ENCODE measurements around the gene BBS4.

The BBS4 gene

GRCh38 chr15:72685301-72685924, 594 bp upstream of the BBS4 start:
- Histone ChIP-seq H4K20me1 (ENCODE audit: control insufficient read depth, insufficient read depth, low read depth, low read length) (no peaks in the 10 kb centered on the region), H3K27me3 (ENCODE audit: control insufficient read depth, low read length) (peaks cover 5% of the 10 kb centered on the region; the same call in 1 of the 2 replicates), H3K4me3 (ENCODE audit: low read length) (peak overlapping the region; percentile 85), H3K9me2 (replicated peaks; ENCODE audit: control insufficient read depth, low read length) (no peaks in the 10 kb centered on the region), H3F3A (ENCODE audit: control insufficient read depth, insufficient read depth) (peaks cover 7% of the 10 kb centered on the region), H3K4me2 (ENCODE audit: low read length) (peak overlapping the region; percentile 85), H3K36me3 (ENCODE audit: control insufficient read depth, low read length) (no peaks in the 10 kb centered on the region), H3K27ac (ENCODE audit: low read depth, low read length) (peak overlapping the region; percentile 64), H3K9me3 (ENCODE audit: control insufficient read depth, insufficient read depth, low read length) (no peaks in the 10 kb centered on the region; the same call in 1 of the 2 replicates), H3K4me1 (ENCODE audit: control insufficient read depth, low read length) (peaks cover 14% of the 10 kb centered on the region), H3K79me2 (ENCODE audit: control insufficient read depth, low read length) (peaks cover 5% of the 10 kb centered on the region)
- no peak for TF ChIP-seq EZH2phosphoT487 (IDR thresholded peaks at IDR 0.05; ENCODE audit: borderline replicate concordance, low read length)
- TF ChIP-seq CTCF (IDR thresholded peaks at IDR 0.05; ENCODE audit: low read depth, low read length, poor library complexity, severe bottlenecking) = no peak

GRCh38 chr15:72688697-72689096, 2.7 kb downstream of the BBS4 start:
- H3K4me3 ChIP-seq (ENCODE audit: low read length) = no peak overlapping the region
- H3K27me3 ChIP-seq (ENCODE audit: control insufficient read depth, low read length) = no peaks in the 10 kb centered on the region
- H3K36me3 ChIP-seq (ENCODE audit: control insufficient read depth, low read length) = no peaks in the 10 kb centered on the region
- H3K9me3 ChIP-seq (ENCODE audit: control insufficient read depth, insufficient read depth, low read length) = no peaks in the 10 kb centered on the region; the same call in 1 of the 2 replicates
- no peak overlapping the region for H3K27ac ChIP-seq (ENCODE audit: low read depth, low read length)
- H3K4me2 ChIP-seq (ENCODE audit: low read length) = no peak overlapping the region
- H3F3A ChIP-seq (ENCODE audit: control insufficient read depth, insufficient read depth) = peaks cover 7% of the 10 kb centered on the region
- peaks cover 29% of the 10 kb centered on the region for H3K4me1 ChIP-seq (ENCODE audit: control insufficient read depth, low read length)
- H3K9me2 ChIP-seq (replicated peaks; ENCODE audit: control insufficient read depth, low read length) = no peaks in the 10 kb centered on the region
- peaks cover 5% of the 10 kb centered on the region for H3K79me2 ChIP-seq (ENCODE audit: control insufficient read depth, low read length)
- TF ChIP-seq EZH2phosphoT487 (IDR thresholded peaks at IDR 0.05; ENCODE audit: borderline replicate concordance, low read length) (no peak), CTCF (IDR thresholded peaks at IDR 0.05; ENCODE audit: low read depth, low read length, poor library complexity, severe bottlenecking) (no peak)
- no peaks in the 10 kb centered on the region for H4K20me1 ChIP-seq (ENCODE audit: control insufficient read depth, insufficient read depth, low read depth, low read length)

GRCh38 chr15:72690938-72691337, 4.9 kb downstream of the BBS4 start:
- peak overlapping the region; percentile 29; the same call in 1 of the 2 replicates for H3K4me3 ChIP-seq (ENCODE audit: low read length)
- H3K4me1 ChIP-seq (ENCODE audit: control insufficient read depth, low read length) = peaks cover 21% of the 10 kb centered on the region
- H3K4me2 ChIP-seq (ENCODE audit: low read length) = peak overlapping the region; percentile 42
- no peak overlapping the region for H3K27ac ChIP-seq (ENCODE audit: low read depth, low read length)
- H3K9me3 ChIP-seq (ENCODE audit: control insufficient read depth, insufficient read depth, low read length) = no peaks in the 10 kb centered on the region; the same call in 1 of the 2 replicates
- no peaks in the 10 kb centered on the region for H3K36me3 ChIP-seq (ENCODE audit: control insufficient read depth, low read length)
- no peaks in the 10 kb centered on the region for H4K20me1 ChIP-seq (ENCODE audit: control insufficient read depth, insufficient read depth, low read depth, low read length)
- H3K9me2 ChIP-seq (replicated peaks; ENCODE audit: control insufficient read depth, low read length) = no peaks in the 10 kb centered on the region
- H3K79me2 ChIP-seq (ENCODE audit: control insufficient read depth, low read length) = peaks cover 5% of the 10 kb centered on the region
- no peaks in the 10 kb centered on the region for H3K27me3 ChIP-seq (ENCODE audit: control insufficient read depth, low read length)
- H3F3A ChIP-seq (ENCODE audit: control insufficient read depth, insufficient read depth) = peaks cover 7% of the 10 kb centered on the region
- TF ChIP-seq CTCF (IDR thresholded peaks at IDR 0.05; ENCODE audit: low read depth, low read length, poor library complexity, severe bottlenecking) = no peak
- no peak for TF ChIP-seq EZH2phosphoT487 (IDR thresholded peaks at IDR 0.05; ENCODE audit: borderline replicate concordance, low read length)

Measured in DOHH2 (cell line).